HFF-Myc (cell line): ENCODE data around the gene DCLK3.
A peak's percentile ranks its signal among the peaks of the same experiment; 100 is the strongest.

ENCODE experiments used
- DNase-seq: peaks from one replicate; pipeline ENCODE4 v3.0.0-alpha.2; 2011; ENCODE audit warnings: low read depth; ENCODE audit errors: extremely low read depth
- H3K4me3 ChIP-seq: replicated peaks from 2 replicates; pipeline ENCODE4 v1.5.1; 2011; ENCODE audit warnings: low read depth, mild to moderate bottlenecking, control low read depth, low read length
- CTCF ChIP-seq: IDR thresholded peaks from 2 replicates; pipeline ENCODE4 v1.5.1; 2012; ENCODE audit warnings: mild to moderate bottlenecking, low read depth, low read length, control low read depth; ENCODE audit errors: missing control alignments

Gene DCLK3

DNA sequence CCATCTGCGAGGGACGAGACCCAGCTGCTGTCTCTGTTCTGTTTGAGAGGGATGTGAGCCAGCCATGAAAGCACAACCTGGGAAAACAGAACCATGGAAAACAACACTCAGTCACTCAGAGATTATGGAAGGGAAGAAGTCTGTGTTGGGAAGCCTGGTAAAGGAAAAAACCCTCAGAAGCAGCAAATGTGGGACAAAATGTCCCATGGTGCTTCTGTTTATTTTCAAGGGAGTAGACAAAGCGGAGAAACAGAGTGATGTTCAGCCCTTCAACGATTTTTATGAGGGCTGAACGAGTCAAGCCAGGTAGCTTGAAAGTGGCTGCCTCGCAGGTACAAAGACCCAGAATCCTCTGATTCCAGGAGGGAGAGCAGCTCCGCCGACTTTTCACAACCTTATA, 59.3 kb downstream of the DCLK3 start:
- TF ChIP-seq CTCF = no peak
- H3K4me3 ChIP-seq = no peak overlapping the region
- no peak for DNase-seq

- no peak for TF ChIP-seq CTCF
- H3K4me3 ChIP-seq = no peak overlapping the region
- DNase-seq = no peak
These were observed 60.1 kb downstream of the DCLK3 start for GRCh38 chr3:36704280-36704679.

GRCh38 chr3:36701249-36701572, 63.1 kb downstream of the DCLK3 start:
- no peak for TF ChIP-seq CTCF
- no peak for DNase-seq
- no peak overlapping the region for H3K4me3 ChIP-seq

GRCh38 chr3:36700537-36701248, 63.7 kb downstream of the DCLK3 start:
- H3K4me3 ChIP-seq = no peak overlapping the region
- TF ChIP-seq CTCF = peak; percentile 90
- DNase-seq = no peak

DNA sequence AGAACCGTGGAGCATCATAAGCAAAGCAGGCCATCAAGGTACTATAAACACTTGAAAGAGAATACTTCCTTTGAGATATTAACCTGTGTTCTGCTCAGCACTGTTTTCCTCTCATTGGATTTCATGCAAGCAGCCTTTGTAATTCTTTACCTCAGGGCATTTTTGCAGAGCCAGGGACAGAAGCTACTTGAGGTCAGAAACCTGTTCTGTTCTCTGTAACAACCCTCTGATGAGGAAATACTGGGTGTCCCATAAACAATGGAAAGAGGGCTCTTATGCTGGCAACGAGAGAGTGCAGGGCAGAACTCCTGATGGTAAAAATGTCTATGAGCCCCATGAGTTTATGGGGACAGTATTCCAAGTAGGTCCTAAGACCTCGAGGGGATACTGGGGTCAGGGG, 66.0 kb downstream of the DCLK3 start:
- H3K4me3 ChIP-seq = no peak overlapping the region
- DNase-seq = no peak
- TF ChIP-seq CTCF = no peak

DNA sequence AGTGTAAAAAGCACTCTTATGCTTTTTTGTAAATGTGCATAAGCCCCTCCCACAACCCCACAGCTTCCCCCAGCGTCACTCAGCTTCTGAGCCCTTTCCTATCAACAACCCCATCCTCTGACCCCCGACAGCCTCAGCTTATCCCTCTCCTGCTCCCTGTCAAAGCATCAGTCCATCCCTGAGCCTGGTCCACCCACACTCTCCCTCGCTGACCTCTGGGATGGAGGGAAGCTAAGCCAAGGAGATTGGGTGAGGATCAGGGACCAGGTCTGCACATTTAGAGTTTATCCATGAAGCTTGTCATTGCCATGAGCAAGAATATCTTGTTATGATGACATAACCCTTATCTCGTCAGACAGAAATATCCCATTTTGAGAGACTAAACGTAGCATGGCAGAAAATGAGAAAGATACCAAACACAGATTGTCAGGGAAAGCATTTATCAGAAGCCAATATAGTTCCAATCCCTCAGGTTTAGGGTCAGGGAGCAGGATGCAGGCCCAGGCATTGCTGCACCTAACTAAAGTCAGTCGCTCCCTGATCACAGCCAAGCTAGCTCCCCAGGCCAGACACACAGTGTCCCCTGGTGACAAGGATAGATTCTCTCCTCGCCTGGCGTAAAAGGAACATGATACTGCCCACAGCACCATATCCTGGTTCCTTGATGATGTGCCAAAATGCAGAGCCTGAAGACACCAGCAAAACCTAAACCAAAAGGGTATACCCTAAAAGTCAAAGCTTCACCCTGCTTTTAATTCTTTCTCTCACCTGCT, 66.9 kb downstream of the DCLK3 start:
- DNase-seq = no peak
- peak; percentile 10 for TF ChIP-seq CTCF

More for the DNA sequence above, 66.9 kb downstream of the DCLK3 start:
- no peak overlapping the region for H3K4me3 ChIP-seq
